CD4-positive, alpha-beta T cell treated with Interleukin-2 at 100 ng/mL for 4 hours (primary cell): ENCODE results near the gene DLL1.
"Not testable (repeated sequence)": the region's sequence is repeated elsewhere in the genome, so short reads cannot be mapped to it uniquely, and the experiment has no call there.

Experiments used
- DNase-seq: peaks from one replicate; pipeline ENCODE4 v3.0.0-alpha.2; 2020; ENCODE audit warnings: low spot score

The DLL1 gene

GRCh38 chr6:170266061-170266825 is 24.6 kb downstream of the DLL1 start:
- DNase-seq = no peak

- DNase-seq = no peak
Observed at GRCh38 chr6:170265655-170266054, 25.2 kb downstream of the DLL1 start.

- not testable (repeated sequence) for DNase-seq
Observed at GRCh38 chr6:170264644-170265043, 26.2 kb downstream of the DLL1 start.

DNA sequence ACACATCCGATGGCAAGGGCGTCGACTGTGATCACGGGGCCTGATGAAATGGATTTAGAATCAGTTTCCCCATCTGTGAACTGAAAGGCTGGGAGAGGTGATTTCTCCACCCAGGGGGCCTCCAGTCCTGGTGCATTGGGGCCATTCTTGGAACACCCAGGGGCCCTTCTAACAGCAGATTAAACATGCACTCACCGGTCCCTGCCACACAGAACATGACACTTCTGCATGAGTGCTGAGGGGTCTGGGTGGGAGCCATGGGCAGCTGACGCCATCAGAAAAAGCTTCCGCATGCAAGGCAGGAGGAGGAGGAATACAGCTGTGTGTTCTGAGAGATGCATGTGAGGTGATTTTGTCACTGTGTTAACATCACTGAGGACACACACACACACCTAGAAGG is 26.8 kb downstream of the DLL1 start:
- no peak for DNase-seq

DNA sequence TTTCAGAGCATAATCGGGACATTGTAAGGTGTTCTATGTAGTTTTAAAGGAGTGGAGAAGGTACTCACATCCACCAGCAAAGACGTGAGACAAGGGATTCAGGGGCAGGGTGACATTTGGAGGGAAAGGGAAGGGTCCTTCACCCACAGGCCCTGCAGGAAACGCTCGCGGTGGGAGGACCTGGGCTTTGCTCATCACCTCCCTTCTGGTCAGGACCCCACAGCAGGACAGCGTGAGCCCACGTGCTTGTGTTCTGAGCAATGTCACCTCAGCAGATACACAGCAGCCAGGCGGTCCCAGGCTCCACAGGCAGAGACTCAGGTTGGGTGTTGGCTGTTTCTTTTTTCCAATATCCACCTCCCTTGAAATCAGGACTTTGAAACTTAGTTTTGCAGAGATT is 27.5 kb downstream of the DLL1 start:
- no peak for DNase-seq

- no peak for DNase-seq
Observed at GRCh38 chr6:170262489-170263088, 28.3 kb downstream of the DLL1 start.

- no peak for DNase-seq
Observed at GRCh38 chr6:170261643-170262488, 29.0 kb downstream of the DLL1 start.

GRCh38 chr6:170260686-170261085 is 30.2 kb downstream of the DLL1 start:
- no peak for DNase-seq

- no peak for DNase-seq
Observed at GRCh38 chr6:170259278-170259677, 31.6 kb downstream of the DLL1 start.

DNA sequence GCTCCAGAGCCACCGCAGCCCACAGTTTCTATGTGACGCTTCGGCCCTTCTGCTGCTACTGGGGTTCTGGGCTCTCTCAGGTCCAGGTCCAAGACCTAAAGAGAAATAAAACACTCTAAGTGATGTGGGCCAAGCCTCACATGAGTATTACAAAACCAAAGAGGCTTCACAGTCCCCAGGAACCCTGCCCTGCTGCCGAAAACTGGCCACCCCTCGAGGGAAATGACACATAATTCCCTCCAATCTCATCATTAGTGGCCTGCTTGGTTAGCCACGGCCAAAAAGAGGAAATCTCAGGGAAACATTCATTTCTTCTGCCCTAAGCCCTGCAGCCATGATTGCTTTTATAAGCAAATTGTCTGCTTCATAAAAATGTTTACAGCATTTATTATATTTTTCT is 32.5 kb downstream of the DLL1 start:
- no peak for DNase-seq

DNA sequence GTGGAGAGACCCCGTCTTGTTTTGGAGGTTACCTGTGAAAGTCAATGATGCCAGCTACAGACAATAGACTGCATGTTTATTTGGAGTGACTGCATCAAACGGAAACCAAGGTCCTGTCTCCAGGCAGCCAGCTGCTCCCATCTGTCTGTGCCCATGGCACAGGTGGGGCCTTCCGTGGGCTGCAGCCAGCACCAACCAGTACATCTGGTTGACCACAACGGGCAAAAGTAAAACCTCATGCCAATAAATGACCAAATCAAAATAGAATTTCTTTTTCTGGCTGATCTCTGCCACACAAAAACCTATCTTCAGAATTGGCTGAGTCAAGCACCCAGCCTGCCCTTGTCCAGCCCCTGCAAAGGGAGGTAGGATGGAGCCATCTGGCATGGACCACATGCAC is 33.5 kb downstream of the DLL1 start:
- no peak for DNase-seq

GRCh38 chr6:170256641-170257040 is 34.2 kb downstream of the DLL1 start:
- no peak for DNase-seq

DNA sequence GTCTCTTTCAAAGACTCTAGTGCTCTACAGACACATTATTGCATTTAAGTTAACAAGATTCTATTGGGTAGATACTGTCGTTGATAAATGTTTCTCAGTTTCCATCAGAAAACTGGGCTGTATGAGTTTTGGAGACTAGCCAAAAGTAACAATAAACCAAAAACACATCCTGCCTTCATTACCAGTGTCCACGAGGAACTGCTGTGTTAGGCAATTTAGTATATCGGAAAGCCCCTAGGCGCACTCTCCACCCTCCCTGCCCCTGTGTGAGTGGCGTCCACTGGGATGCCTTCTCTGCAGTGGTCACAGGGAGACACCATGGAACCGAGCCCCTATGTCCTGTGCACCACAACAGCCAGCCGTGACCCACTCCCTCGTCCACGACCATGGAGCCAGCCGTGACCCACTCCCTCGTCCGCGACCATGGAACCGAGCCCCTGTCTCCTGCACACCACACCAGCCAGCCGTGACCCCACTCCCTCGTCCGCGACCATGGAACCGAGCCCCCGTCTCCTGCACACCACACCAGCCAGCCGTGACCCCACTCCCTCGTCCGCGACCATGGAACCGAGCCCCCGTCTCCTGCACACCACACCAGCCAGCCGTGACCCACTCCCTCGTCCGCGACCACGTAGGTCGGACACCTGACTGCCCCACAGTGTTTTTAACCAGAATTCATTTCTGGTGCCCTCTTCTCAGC is 35.3 kb downstream of the DLL1 start:
- no peak for DNase-seq

DNA sequence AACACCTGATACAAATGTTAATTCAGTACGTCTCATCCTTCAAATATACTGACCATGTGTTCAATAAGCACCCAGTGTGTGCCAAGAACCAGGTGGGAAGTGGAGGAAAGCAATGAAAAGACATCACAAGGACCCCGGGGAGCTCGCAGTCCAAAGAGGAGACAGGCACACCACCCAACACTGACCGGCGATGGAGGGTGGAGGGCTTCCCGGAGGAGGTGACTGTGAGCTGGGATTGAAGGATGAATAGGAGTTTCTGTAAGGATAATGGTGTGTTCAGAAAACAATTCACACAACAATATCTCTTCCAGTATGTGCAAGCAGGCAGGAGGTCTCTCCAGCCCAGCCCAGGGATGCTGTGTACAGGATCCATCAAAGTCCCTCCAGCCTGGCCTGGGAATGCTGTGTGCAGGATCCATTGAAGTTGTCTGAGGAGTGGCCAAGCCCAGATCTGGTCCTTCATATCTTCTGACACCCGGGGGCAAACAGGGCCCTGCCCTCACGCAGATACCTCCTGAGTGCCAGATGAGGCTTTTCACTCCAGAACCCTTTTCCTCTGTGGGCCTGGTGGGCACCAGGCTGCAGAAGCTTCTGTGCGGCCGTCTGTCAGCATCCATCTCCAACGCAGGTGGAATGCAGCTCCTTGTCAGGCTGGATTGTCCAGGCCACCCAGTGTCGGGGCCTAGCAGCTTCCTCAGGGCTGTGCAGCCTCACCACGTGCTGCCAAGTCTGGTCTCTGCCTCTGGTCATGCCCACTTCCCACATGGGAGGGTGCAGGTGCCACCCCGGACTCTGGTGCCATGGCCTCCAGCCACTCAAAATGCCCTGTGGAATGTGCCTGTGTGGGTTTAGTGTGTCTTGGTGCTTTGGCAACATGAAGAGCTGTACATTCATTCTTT is 36.3 kb downstream of the DLL1 start:
- no peak for DNase-seq

GRCh38 chr6:170253910-170254269 is 37.0 kb downstream of the DLL1 start:
- no peak for DNase-seq

GRCh38 chr6:170253226-170253909 is 37.5 kb downstream of the DLL1 start:
- DNase-seq = no peak

- DNase-seq = no peak
Observed at GRCh38 chr6:170251776-170252571, 38.9 kb downstream of the DLL1 start.

GRCh38 chr6:170250981-170251775 is 39.7 kb downstream of the DLL1 start:
- no peak for DNase-seq

- no peak for DNase-seq
Observed at GRCh38 chr6:170250455-170250854, 40.4 kb downstream of the DLL1 start.
